H9 (cell line): ENCODE measurements around the gene NDUFB3. TPM values are rescaled to one million over a fixed set of nuclear protein-coding genes. Genes with fewer than 3 reads are reported as not detected.

Source experiments
- DNase-seq: peaks from one replicate; pipeline ENCODE4 v3.0.0-alpha.2; 2017
- H2AFZ ChIP-seq: one replicate; pipeline ENCODE4 v1.6.1; 2013; ENCODE audit warnings: mild to moderate bottlenecking, low read length, control low read depth, moderate library complexity
- H2AK5ac ChIP-seq: 2 replicates; pipeline ENCODE4 v1.6.1; 2013; ENCODE audit warnings: low read length, control low read depth, mixed read lengths; ENCODE audit not compliant: insufficient read length
- H2BK120ac ChIP-seq: one replicate; pipeline ENCODE4 v1.6.1; 2013; ENCODE audit warnings: low read depth, mild to moderate bottlenecking, low read length, control low read depth, inconsistent platforms; ENCODE audit not compliant: poor library complexity, severe bottlenecking
- H2BK12ac ChIP-seq: 2 replicates; pipeline ENCODE4 v1.6.1; 2013; ENCODE audit warnings: low read length, control low read depth, mixed read lengths, low read depth; ENCODE audit not compliant: insufficient read length
- H2BK15ac ChIP-seq: 2 replicates; pipeline ENCODE4 v1.6.1; 2013; ENCODE audit warnings: low read depth, low read length, control low read depth
- H2BK20ac ChIP-seq: one replicate; pipeline ENCODE4 v1.6.1; 2013; ENCODE audit warnings: low read depth, mild to moderate bottlenecking, low read length, control low read depth, inconsistent platforms; ENCODE audit not compliant: poor library complexity, severe bottlenecking
- H2BK5ac ChIP-seq: 2 replicates; pipeline ENCODE4 v1.6.1; 2013; ENCODE audit warnings: low read length, control low read depth, mixed read lengths; ENCODE audit not compliant: insufficient read length
- H3K14ac ChIP-seq: 2 replicates; pipeline ENCODE4 v1.6.1; 2013; ENCODE audit warnings: low read length, control low read depth; ENCODE audit not compliant: insufficient read depth
- H3K18ac ChIP-seq: 2 replicates; pipeline ENCODE4 v1.6.1; 2013; ENCODE audit warnings: low read depth, mild to moderate bottlenecking, mixed read lengths, low read length, control low read depth; ENCODE audit not compliant: insufficient read length
- H3K23ac ChIP-seq: 2 replicates; pipeline ENCODE4 v1.6.1; 2013; ENCODE audit warnings: low read length, control low read depth, mixed read lengths, low read depth; ENCODE audit not compliant: insufficient read length
- H3K23me2 ChIP-seq: 2 replicates; pipeline ENCODE4 v1.6.1; 2013; ENCODE audit warnings: low read depth, mild to moderate bottlenecking, mixed read lengths, low read length, control low read depth; ENCODE audit not compliant: insufficient read length, poor library complexity, severe bottlenecking
- H3K27ac ChIP-seq: 2 replicates; pipeline ENCODE4 v1.5.1; 2013; ENCODE audit warnings: low read length, control low read depth, mixed read lengths, low read depth; ENCODE audit not compliant: insufficient read length
- H3K27me3 ChIP-seq: 2 replicates; pipeline ENCODE4 v1.6.1; 2013; ENCODE audit warnings: low read length, control low read depth, inconsistent platforms; ENCODE audit not compliant: insufficient read depth
- H3K4ac ChIP-seq: 2 replicates; pipeline ENCODE4 v1.6.1; 2013; ENCODE audit warnings: low read depth, mild to moderate bottlenecking, control low read depth, inconsistent platforms, low read length, moderate library complexity
- H3K4me1 ChIP-seq: 2 replicates; pipeline ENCODE4 v1.6.1; 2013; ENCODE audit warnings: low read length, control low read depth, inconsistent platforms; ENCODE audit not compliant: insufficient read depth
- H3K4me2 ChIP-seq: 2 replicates; pipeline ENCODE4 v1.6.1; 2013; ENCODE audit warnings: low read length, control low read depth, mixed read lengths; ENCODE audit not compliant: insufficient read length, insufficient read depth
- H3K56ac ChIP-seq: 2 replicates; pipeline ENCODE4 v1.6.1; 2013; ENCODE audit warnings: low read depth, mild to moderate bottlenecking, mixed read lengths, low read length, control low read depth; ENCODE audit not compliant: insufficient read length
- H3K79me1 ChIP-seq: 2 replicates; pipeline ENCODE4 v1.6.1; 2013; ENCODE audit warnings: low read depth, mild to moderate bottlenecking, moderate library complexity, low read length, control low read depth, inconsistent platforms; ENCODE audit not compliant: insufficient read depth, poor library complexity, severe bottlenecking
- H3K79me2 ChIP-seq: 2 replicates; pipeline ENCODE4 v1.6.1; 2013; ENCODE audit warnings: low read length, control low read depth, inconsistent platforms; ENCODE audit not compliant: insufficient read depth
- H3K9ac ChIP-seq: 2 replicates; pipeline ENCODE4 v1.6.1; 2013; ENCODE audit warnings: low read length, control low read depth, mixed read lengths; ENCODE audit not compliant: insufficient read length; ENCODE audit errors: extremely low read depth
- H3K9me3 ChIP-seq: one replicate; pipeline ENCODE4 v1.6.1; 2013; ENCODE audit warnings: low read depth, low read length, inconsistent platforms; ENCODE audit not compliant: control insufficient read depth
- H3T11ph ChIP-seq: one replicate; pipeline ENCODE4 v1.6.1; 2013; ENCODE audit warnings: mild to moderate bottlenecking, low read length, control low read depth, inconsistent platforms
- H4K20me1 ChIP-seq: one replicate; pipeline ENCODE4 v1.6.1; 2013; ENCODE audit not compliant: control insufficient read depth, insufficient read length, insufficient read depth
- H4K5ac ChIP-seq: 2 replicates; pipeline ENCODE4 v1.6.1; 2013; ENCODE audit warnings: low read depth, mild to moderate bottlenecking, mixed read lengths, low read length, control low read depth; ENCODE audit not compliant: insufficient read length
- H4K8ac ChIP-seq: replicated peaks from 2 replicates; pipeline ENCODE4 v1.6.1; 2013; ENCODE audit warnings: low read length, control low read depth, mixed read lengths, low read depth; ENCODE audit not compliant: insufficient read length
- H4K91ac ChIP-seq: 2 replicates; pipeline ENCODE4 v1.6.1; 2013; ENCODE audit warnings: low read depth, mild to moderate bottlenecking, moderate library complexity, mixed read lengths, low read length, control low read depth; ENCODE audit not compliant: insufficient read length
- H3K27ac Mint-ChIP-seq, 3 experiments: 2 replicates in 2 of 3; 3 replicates in 1 of 3; pipeline ENCODE4 v1.8.0; 2020 to 2021; ENCODE audit warnings: mixed read lengths in 3 of 3, mild to moderate bottlenecking in 1 of 3, moderate library complexity in 1 of 3
- H3K27me3 Mint-ChIP-seq: 2 replicates; pipeline ENCODE4 v1.8.0; 2021; ENCODE audit warnings: low read depth, mild to moderate bottlenecking, moderate library complexity, mixed read lengths
- H3K36me3 Mint-ChIP-seq, 3 experiments: 2 replicates in 2 of 3; 3 replicates in 1 of 3; pipeline ENCODE4 v1.8.0; 2020 to 2021; ENCODE audit warnings: low read depth in 3 of 3, mixed read lengths in 3 of 3; ENCODE audit not compliant: insufficient read depth in 1 of 3
- H3K4me1 Mint-ChIP-seq, 2 experiments: 2 replicates each; pipeline ENCODE4 v1.8.0; 2020; ENCODE audit warnings: mixed read lengths in 2 of 2
- H3K4me3 Mint-ChIP-seq, 2 experiments: 2 replicates in 1 of 2; 3 replicates in 1 of 2; pipeline ENCODE4 v1.8.0; 2020 to 2021; ENCODE audit warnings: mild to moderate bottlenecking in 2 of 2, mixed read lengths in 2 of 2, moderate library complexity in 1 of 2
- H3K9me3 Mint-ChIP-seq, 2 experiments: 2 replicates in 1 of 2; 3 replicates in 1 of 2; pipeline ENCODE4 v1.8.0; 2020; ENCODE audit warnings: mild to moderate bottlenecking in 2 of 2, mixed read lengths in 2 of 2, moderate library complexity in 1 of 2
- WGBS: extraction: QIAGEN DNeasy Blood & Tissue Kit; methylation state at CpG from one replicate; pipeline ENCODE4 v1.1.7; 2013; ENCODE audit warnings: missing lambda C conversion rate, low lambda C conversion rate, mixed read lengths; ENCODE audit not compliant: insufficient read length; ENCODE audit errors: extremely low coverage; 5-methylcytosine and 5-hydroxymethylcytosine counted together
- total RNA-seq: library from RNA; stranded (reverse); gene quantifications from 2 replicates; pipeline ENCODE4 v1.2.1, GENCODE V29; 2021
- TF ChIP-seq, protein P1 (sequence below): fragments of 200-600 bp; sonication (generic); conservative IDR thresholded peaks from 3 replicates; pipeline ENCODE4 v1.8.0; 2021; ENCODE audit warnings: antibody characterized with exemption, mild to moderate bottlenecking

Gene NDUFB3
- total RNA-seq, 1 experiment from 2014 or later, result 59.6 TPM

- H4K5ac ChIP-seq, result no peak overlapping the region
- H3K56ac ChIP-seq, result no peak overlapping the region
- H2AFZ ChIP-seq, result no peak overlapping the region
- H3K27me3 ChIP-seq, result no peaks in the 10 kb centered on the region
- no CpG with 5 or more reads among the region's 1 CpG for WGBS
- Mint-ChIP-seq H3K36me3 (no peaks in the 10 kb centered on the region), H3K27me3 (no peaks in the 10 kb centered on the region), H3K4me1 (peaks cover 42 to 49% of the 10 kb centered on the region in 2 experiments), H3K4me3 (no peak overlapping the region), H3K9me3 (no peaks in the 10 kb centered on the region; a peak in 1 of 5 replicates), H3K27ac (no peak overlapping the region)
- no peaks in the 10 kb centered on the region for H3K23me2 ChIP-seq
- H3K9me3 ChIP-seq, result no peaks in the 10 kb centered on the region
- H2BK15ac ChIP-seq, result no peak overlapping the region
- no peak overlapping the region for H3K18ac ChIP-seq
- H4K8ac ChIP-seq, result no peak overlapping the region
- no peaks in the 10 kb centered on the region for H4K20me1 ChIP-seq
- no peak overlapping the region for H3K27ac ChIP-seq
- no peak overlapping the region for H3K9ac ChIP-seq
- H2BK12ac ChIP-seq, result no peak overlapping the region
- H3K23ac ChIP-seq, result no peak overlapping the region
- no peak overlapping the region for H3K4me2 ChIP-seq
- H3K4ac ChIP-seq, result no peak overlapping the region
- no peak overlapping the region for H4K91ac ChIP-seq
- H3K79me1 ChIP-seq, result no peaks in the 10 kb centered on the region
- DNase-seq, result no peak
- no peak overlapping the region for H2BK20ac ChIP-seq
- H2AK5ac ChIP-seq, result no peak overlapping the region
- H3K14ac ChIP-seq, result no peak overlapping the region
- no peak overlapping the region for H2BK5ac ChIP-seq
- no peak overlapping the region for H3T11ph ChIP-seq
- H3K79me2 ChIP-seq, result no peaks in the 10 kb centered on the region
- H2BK120ac ChIP-seq, result no peak overlapping the region
- TF ChIP-seq, protein P1, sequence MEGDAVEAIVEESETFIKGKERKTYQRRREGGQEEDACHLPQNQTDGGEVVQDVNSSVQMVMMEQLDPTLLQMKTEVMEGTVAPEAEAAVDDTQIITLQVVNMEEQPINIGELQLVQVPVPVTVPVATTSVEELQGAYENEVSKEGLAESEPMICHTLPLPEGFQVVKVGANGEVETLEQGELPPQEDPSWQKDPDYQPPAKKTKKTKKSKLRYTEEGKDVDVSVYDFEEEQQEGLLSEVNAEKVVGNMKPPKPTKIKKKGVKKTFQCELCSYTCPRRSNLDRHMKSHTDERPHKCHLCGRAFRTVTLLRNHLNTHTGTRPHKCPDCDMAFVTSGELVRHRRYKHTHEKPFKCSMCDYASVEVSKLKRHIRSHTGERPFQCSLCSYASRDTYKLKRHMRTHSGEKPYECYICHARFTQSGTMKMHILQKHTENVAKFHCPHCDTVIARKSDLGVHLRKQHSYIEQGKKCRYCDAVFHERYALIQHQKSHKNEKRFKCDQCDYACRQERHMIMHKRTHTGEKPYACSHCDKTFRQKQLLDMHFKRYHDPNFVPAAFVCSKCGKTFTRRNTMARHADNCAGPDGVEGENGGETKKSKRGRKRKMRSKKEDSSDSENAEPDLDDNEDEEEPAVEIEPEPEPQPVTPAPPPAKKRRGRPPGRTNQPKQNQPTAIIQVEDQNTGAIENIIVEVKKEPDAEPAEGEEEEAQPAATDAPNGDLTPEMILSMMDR, result no peak
- peaks cover 10% of the 10 kb centered on the region for H3K4me1 ChIP-seq
Observed at GRCh38 chr2:201128033-201128432, 56.2 kb downstream of the NDUFB3 start.
